T-helper 9 cell (primary cell): ENCODE results near the gene TM2D1.
"Not testable (repeated sequence)": the region's sequence is repeated elsewhere in the genome, so short reads cannot be mapped to it uniquely, and the experiment has no call there.

Source experiments
- DNase-seq: peaks from one replicate; pipeline ENCODE4 v3.0.0-alpha.2; 2020
- total RNA-seq, 2 donors: gene quantifications; one replicate each; lab custom pipeline; 2026; lab: John Stamatoyannopoulos, UW

Gene TM2D1
- 18.8 to 25.6 reads per million in 2 donors for total RNA-seq

GRCh38 chr1:61724813-61725694 is at the start of gene TM2D1:
Gene TM2D1 (minus strand): TSS chr1:61725141. CDS start chr1:61725120, 21 bp downstream.
- peak; percentile 77 for DNase-seq

GRCh38 chr1:61770131-61770530 is 45.2 kb upstream of the TM2D1 start:
- no peak for DNase-seq

GRCh38 chr1:61757950-61758349 is 33.0 kb upstream of the TM2D1 start:
- DNase-seq: no peak

- DNase-seq: no peak
Measured at GRCh38 chr1:61756773-61757172, 31.8 kb upstream of the TM2D1 start.

- DNase-seq: no peak
Measured at GRCh38 chr1:61754545-61754944, 29.6 kb upstream of the TM2D1 start.

GRCh38 chr1:61753998-61754508 is 29.1 kb upstream of the TM2D1 start:
- no peak for DNase-seq

GRCh38 chr1:61752921-61753389 is 28.0 kb upstream of the TM2D1 start:
- no peak for DNase-seq

- DNase-seq: no peak
Measured at GRCh38 chr1:61749574-61749973, 24.6 kb upstream of the TM2D1 start.

GRCh38 chr1:61748566-61748965 is 23.6 kb upstream of the TM2D1 start:
- no peak for DNase-seq

- DNase-seq: no peak
Measured at GRCh38 chr1:61746813-61747212, 21.9 kb upstream of the TM2D1 start.

GRCh38 chr1:61743716-61744580 is 19.0 kb upstream of the TM2D1 start:
- no peak for DNase-seq

- no peak for DNase-seq
Measured at GRCh38 chr1:61743431-61743705, 18.4 kb upstream of the TM2D1 start.

- no peak for DNase-seq
Measured at GRCh38 chr1:61742620-61743430, 17.9 kb upstream of the TM2D1 start.

GRCh38 chr1:61741711-61742619 is 17.0 kb upstream of the TM2D1 start, which contains the start of gene PATJ:
Gene PATJ (plus strand): TSS chr1:61742480. CDS start chr1:61762893, 20,413 bp downstream.
- peak; percentile 60 for DNase-seq

- no peak for DNase-seq
Measured at GRCh38 chr1:61740751-61741700, 16.1 kb upstream of the TM2D1 start.

GRCh38 chr1:61732726-61733125 is 7.8 kb upstream of the TM2D1 start:
- DNase-seq: no peak

GRCh38 chr1:61730679-61731078 is 5.7 kb upstream of the TM2D1 start:
- DNase-seq: not testable (repeated sequence)

- no peak for DNase-seq
Measured at GRCh38 chr1:61727544-61727943, 2.6 kb upstream of the TM2D1 start.

GRCh38 chr1:61724506-61724812 is 482 bp downstream of the TM2D1 start:
- DNase-seq: no peak

GRCh38 chr1:61718996-61719663 is 5.8 kb downstream of the TM2D1 start:
- not testable (repeated sequence) for DNase-seq
